Stimulated activated CD8-positive, alpha-beta memory T cell treated with anti-CD3 and anti-CD28 coated beads, Interleukin-15, amount 100 ng/mL, for 4 hours (primary cell): ENCODE data around the gene P2RX5.
"Not testable (repeated sequence)": the region's sequence is repeated elsewhere in the genome, so short reads cannot be mapped to it uniquely, and the experiment has no call there.

Experiments
- DNase-seq, 2 donors: peaks; one replicate each; pipeline ENCODE4 v3.0.0-alpha.2; 2020; ENCODE audit warnings: low read depth in 2 of 2

P2RX5 gene, protein sequence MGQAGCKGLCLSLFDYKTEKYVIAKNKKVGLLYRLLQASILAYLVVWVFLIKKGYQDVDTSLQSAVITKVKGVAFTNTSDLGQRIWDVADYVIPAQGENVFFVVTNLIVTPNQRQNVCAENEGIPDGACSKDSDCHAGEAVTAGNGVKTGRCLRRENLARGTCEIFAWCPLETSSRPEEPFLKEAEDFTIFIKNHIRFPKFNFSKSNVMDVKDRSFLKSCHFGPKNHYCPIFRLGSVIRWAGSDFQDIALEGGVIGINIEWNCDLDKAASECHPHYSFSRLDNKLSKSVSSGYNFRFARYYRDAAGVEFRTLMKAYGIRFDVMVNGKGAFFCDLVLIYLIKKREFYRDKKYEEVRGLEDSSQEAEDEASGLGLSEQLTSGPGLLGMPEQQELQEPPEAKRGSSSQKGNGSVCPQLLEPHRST

GRCh38 chr17:3695723-3696411 lies at the start of gene P2RX5:
Gene P2RX5 (minus strand): TSS chr17:3696155. CDS start chr17:3696005, 150 bp downstream.
- DNase-seq: peak in 1 of 2 donors; percentile 23

DNA sequence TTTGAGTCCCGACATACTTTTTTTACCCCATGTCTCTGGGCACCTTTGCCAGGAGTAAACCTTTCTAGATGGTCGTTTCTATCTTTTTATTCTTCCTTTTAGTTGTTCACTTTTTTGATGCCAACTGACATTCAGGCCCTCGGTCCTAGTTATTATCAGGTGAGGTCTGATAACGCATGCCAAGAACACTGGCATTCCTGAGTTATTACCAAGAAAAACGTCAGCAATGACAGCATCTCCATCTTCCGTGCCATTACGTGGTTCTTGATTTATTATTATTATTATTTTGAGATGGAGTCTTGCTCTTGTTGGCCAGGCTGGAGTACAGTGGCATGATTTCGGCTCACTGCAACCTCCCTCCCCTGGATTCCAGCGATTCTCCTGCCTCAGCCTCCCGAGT lies 49.1 kb upstream of the P2RX5 start:
- no peak for DNase-seq

GRCh38 chr17:3744014-3744413 lies 48.1 kb upstream of the P2RX5 start:
- DNase-seq: no peak

DNA sequence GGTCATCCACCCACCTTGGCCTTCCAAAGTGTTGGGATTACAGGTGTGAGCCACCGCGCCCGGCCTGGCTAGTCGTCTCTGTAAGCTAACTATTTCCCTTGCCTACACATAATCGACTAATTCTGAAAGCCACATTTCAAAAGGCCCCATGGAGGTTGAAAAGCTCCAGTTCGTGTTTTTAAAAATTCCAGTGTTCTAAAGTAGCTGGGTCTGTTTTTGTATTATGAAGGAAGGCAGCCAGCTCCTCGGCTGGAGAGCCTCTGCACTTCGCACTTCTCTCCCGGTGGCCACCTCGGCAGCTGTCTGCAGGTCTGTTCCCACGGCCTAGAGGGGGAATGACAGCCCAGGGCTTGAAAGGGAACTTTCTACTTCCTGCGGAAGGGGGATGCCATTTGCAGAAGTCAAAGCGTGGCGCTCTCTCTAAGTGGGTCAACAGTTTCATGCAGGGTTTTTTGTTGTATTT lies 44.7 kb upstream of the P2RX5 start:
- no peak for DNase-seq

DNA sequence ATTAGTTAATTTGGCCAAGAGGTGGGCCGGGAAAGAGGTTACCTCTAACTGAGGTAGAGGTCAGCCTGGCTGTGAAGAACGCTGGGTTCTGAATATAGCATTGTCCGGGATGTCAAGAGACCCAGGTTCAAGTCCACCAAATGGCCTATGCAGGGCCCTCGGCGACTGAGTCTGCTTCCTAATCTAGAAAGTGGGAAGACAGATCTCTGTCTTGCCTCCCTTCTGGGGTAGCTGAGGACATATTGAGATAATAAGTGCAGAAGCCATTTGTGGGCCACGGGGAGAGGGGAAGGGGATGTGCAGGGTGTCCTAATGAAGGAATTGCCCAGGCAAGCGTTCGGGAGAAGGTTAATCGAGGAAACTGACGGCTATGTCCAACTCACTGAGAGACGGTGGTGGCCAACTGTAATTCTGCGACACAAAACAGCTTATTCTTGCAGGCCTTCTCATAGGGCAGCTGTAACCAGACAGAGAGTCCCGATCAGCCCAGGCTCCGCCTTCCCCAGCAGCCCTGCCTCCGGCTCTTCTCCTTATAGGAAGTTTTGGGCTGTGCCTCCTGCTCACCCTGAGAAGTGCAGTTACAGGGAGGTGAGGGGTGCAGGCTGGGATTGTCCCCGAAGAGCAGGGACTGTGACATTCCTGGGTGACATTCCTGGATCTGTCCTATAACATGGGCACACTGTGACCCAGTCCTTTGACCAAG lies 43.6 kb upstream of the P2RX5 start:
- DNase-seq: no peak

DNA sequence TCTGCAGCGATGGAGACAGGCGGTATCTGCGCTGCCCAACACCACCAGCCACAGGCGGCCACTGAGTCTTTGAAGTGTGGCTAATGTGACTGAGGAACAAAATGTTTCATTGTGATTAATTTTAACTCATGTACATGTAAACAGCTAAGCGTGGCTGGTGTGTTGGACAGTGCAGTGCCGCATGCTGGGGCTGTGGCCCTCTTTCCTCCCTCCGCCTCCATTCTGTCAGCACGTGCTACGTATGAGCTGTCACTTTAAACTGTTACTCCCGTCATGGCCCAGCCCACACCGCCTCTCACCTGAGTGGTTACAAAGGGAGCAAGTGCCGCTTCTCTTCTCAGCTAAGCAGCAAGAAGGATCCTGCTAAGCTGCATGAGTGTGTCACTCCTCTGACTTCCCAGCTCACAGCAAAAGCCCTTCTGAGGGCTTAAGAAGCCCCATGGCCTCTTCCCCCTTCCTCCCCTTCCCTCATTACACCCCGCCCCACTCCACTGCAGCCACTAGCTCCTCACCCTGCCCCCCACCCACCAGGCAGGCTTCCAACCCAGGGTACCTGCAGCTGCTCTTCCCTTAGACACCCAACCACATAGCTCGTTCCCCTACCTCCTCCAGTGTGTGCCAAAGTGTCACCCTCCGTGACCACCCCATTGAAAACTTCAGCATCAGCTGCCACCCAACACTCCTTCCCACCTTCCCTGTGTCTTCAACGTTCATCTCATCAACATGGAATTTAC lies 42.8 kb upstream of the P2RX5 start:
- peak; percentile 57 to 76 for DNase-seq

DNA sequence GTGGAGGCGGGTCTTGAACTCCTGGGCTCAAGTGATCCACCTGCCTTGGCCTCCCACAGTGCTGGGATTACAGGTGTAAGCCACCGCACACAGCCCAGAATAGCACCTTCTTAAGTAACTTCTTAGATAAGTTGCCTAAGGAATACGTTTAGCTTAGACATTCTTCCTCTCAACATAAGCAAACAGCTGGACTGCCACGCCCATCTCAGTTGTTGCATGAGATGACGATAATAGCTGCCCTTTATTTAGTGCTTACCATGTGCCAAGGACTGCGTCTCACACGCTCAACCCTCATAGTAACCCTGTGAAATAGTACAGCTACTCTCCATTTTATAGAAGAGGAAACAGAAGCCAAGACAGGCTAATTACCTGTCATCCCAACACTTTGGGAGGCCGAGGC lies 39.6 kb upstream of the P2RX5 start:
- DNase-seq: no peak

DNA sequence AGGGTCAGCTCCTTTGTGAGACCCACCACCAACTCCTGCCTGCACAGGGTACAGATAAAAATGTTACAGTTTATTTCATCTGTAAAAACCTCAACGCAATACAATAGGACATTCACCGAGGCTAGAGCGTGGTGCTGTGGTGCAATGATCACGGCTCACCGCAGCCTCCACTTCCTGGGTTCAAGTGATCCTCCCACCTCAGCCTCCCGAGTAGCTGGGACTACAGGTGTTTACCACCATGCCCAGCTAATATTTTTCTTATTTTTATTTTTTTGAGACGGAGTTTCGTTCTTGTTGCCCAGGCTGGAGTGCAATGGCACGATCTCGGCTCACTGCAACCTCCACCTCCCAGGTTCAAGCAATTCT lies 38.9 kb upstream of the P2RX5 start:
- DNase-seq: not testable (repeated sequence)

DNA sequence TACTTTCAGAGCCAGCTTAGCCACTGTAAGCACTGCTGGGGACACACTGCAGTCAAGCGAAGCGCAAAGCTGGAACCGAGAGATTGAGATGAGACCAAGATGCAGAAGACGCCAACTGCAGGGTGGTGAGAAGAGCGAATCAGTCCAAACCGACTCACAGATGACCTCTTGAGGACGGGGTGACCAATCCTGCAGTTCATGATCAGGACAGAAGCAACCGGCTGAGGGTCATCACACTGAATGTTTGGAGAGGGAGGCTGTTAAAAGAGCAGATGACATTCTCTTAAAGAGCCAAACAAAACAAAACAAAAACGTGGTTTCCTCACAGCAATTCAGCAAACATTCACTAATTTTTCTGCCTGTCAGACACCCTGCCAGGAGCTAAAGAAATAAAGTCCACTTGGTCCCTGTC lies 36.3 kb upstream of the P2RX5 start:
- DNase-seq: no peak

DNA sequence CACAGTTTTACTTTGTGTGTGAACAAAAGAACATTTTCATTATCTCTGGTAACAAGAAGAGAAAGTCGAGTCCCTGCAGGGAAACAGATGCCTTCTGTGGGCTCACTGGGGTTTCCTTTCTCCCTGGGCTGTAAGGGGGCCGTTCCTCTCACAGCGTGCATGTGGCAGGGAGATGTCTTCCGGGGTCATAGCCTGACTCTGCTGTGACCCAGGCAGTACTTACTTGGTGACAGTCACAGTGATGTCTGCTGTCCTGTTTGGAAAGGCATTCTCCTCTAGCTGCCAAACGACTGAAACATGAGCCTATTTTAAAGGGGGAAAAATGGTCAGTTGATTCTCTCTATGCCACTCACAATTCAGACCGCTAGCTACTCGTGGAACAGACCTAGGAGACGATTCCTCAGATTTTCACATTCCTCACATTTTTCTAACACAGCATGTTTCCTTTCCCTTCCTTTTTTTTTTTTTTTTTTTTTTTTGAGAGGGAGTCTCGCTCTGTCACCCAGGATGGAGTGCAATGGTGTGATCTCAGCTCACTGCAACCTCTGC lies 35.0 kb upstream of the P2RX5 start:
- no peak for DNase-seq

DNA sequence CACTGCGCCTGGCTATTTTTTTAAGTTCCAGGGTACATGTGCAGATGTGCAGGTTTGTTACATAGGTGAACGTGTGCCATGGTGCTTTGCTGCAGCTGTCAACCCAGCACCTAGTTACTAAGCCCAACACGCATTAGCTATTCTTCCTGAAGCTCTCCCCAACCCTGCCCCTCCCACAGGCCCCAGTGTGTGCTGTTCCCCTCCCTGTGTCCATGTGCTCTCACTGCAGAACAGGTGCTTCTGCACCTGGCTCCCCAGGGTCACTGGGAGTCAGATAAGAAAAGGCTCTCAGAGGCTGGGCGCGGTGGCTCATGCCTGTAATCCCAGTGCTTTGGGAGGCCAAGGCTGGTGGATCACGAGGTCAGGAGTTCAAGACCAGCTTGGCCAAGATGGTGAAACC lies 33.9 kb upstream of the P2RX5 start:
- DNase-seq: no peak

GRCh38 chr17:3728099-3728498 lies 32.1 kb upstream of the P2RX5 start:
- not testable (repeated sequence) for DNase-seq

- no peak for DNase-seq
Observed at GRCh38 chr17:3727041-3727440, 31.1 kb upstream of the P2RX5 start.

- DNase-seq: no peak
Observed at GRCh38 chr17:3724378-3725077, 28.6 kb upstream of the P2RX5 start.

- DNase-seq: peak; percentile 82 to 83
Observed at GRCh38 chr17:3723556-3724377, 27.8 kb upstream of the P2RX5 start, which contains the start of gene HASPIN. Gene HASPIN (plus strand): TSS chr17:3723903. CDS start chr17:3723936, 33 bp downstream.

- no peak for DNase-seq
Observed at GRCh38 chr17:3723188-3723555, 27.2 kb upstream of the P2RX5 start.

GRCh38 chr17:3722716-3723115 lies 26.8 kb upstream of the P2RX5 start:
- no peak for DNase-seq

- no peak for DNase-seq
Observed at GRCh38 chr17:3719265-3719664, 23.3 kb upstream of the P2RX5 start.

DNA sequence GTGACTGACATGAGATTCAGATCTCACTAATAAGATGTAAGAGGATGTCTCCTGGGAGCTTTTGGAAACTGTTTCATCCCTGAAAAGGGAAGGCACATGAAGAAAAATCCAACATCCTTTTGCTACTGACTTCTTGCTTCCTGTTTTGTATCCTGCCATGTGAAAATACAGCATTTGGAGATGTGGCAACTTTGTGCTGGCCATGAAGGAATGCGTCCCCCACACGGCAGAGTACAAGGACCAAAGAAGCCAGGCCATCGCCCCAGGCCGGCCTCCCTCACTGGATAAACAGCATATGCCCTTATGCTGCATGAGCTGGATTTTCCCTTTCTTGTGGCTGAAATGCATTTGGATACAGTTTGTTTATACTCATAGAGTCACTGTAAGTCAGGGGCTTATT lies 22.2 kb upstream of the P2RX5 start:
- DNase-seq: no peak

DNA sequence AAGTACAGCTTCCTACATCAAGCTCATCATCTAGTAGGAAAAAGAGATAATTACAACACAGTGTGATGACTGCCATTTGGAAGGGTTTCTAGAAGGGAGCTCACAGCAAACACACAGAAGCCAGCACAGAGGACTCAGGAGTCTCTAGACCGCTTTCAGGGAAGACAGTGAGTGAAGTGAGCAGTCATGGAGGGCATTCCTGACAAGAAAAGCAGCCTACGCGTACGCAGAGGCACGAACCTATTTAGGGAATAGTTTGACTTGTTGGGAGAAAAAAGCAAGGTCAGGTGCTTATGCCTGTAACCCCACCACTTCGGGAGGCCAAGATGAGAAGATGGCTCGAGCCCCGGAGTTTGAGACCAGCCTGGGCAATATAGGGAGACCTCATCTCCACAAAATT lies 19.3 kb upstream of the P2RX5 start:
- DNase-seq: no peak
